ENCODE results near the gene CTNNA3. TPM values are rescaled to one million over a fixed set of nuclear protein-coding genes. Genes with fewer than 3 reads are reported as not detected.

Gene CTNNA3
- total RNA-seq, 1 donor from 2014 or later: not detected

GRCh38 chr10:66780796-66781195 lies 915.2 kb downstream of the CTNNA3 start:
- intact Hi-C loops (cut with micrococcal nuclease): no loop called here

GRCh38 chr10:66778351-66778750 lies 917.6 kb downstream of the CTNNA3 start:
- intact Hi-C loops (cut with micrococcal nuclease): no loop called here

GRCh38 chr10:66777665-66778064 lies 918.3 kb downstream of the CTNNA3 start:
- intact Hi-C loops (cut with micrococcal nuclease): no loop called here

GRCh38 chr10:66773472-66773817 lies 922.5 kb downstream of the CTNNA3 start:
- intact Hi-C loops (cut with micrococcal nuclease): no loop called here

- intact Hi-C loops (cut with micrococcal nuclease): no loop called here
Measured at GRCh38 chr10:66772548-66773471, 923.2 kb downstream of the CTNNA3 start.

- intact Hi-C loops (cut with micrococcal nuclease): no loop called here
Measured at GRCh38 chr10:66767707-66768106, 928.3 kb downstream of the CTNNA3 start.

GRCh38 chr10:66762218-66762729 lies 933.7 kb downstream of the CTNNA3 start:
- intact Hi-C loops (cut with micrococcal nuclease): no loop called here

GRCh38 chr10:66760941-66761340 lies 935.1 kb downstream of the CTNNA3 start:
- intact Hi-C loops (cut with micrococcal nuclease): no loop called here

- intact Hi-C loops (cut with micrococcal nuclease): no loop called here
Measured at GRCh38 chr10:66755474-66755873, 940.5 kb downstream of the CTNNA3 start.

GRCh38 chr10:66752714-66753113 lies 943.3 kb downstream of the CTNNA3 start:
- intact Hi-C loops (cut with micrococcal nuclease): no loop called here

- intact Hi-C loops (cut with micrococcal nuclease): no loop called here
Measured at GRCh38 chr10:66748217-66748616, 947.8 kb downstream of the CTNNA3 start.

GRCh38 chr10:66747451-66747850 lies 948.5 kb downstream of the CTNNA3 start:
- intact Hi-C loops (cut with micrococcal nuclease): no loop called here

- intact Hi-C loops (cut with micrococcal nuclease): no loop called here
Measured at GRCh38 chr10:66746711-66747110, 949.3 kb downstream of the CTNNA3 start.

GRCh38 chr10:66746246-66746645 lies 949.7 kb downstream of the CTNNA3 start:
- intact Hi-C loops (cut with micrococcal nuclease): no loop called here

- intact Hi-C loops (cut with micrococcal nuclease): no loop called here
Measured at GRCh38 chr10:66744915-66745314, 951.1 kb downstream of the CTNNA3 start.

- intact Hi-C loops (cut with micrococcal nuclease): no loop called here
Measured at GRCh38 chr10:66737241-66737640, 958.8 kb downstream of the CTNNA3 start.

GRCh38 chr10:66723608-66724400 lies 972.2 kb downstream of the CTNNA3 start:
- intact Hi-C loops (cut with micrococcal nuclease): no loop called here

- intact Hi-C loops (cut with micrococcal nuclease): no loop called here
Measured at GRCh38 chr10:66719483-66719882, 976.5 kb downstream of the CTNNA3 start.

GRCh38 chr10:66717231-66717981 lies 978.6 kb downstream of the CTNNA3 start:
- intact Hi-C loops (cut with micrococcal nuclease): no loop called here

- intact Hi-C loops (cut with micrococcal nuclease): no loop called here
Measured at GRCh38 chr10:66714741-66715140, 981.3 kb downstream of the CTNNA3 start.

GRCh38 chr10:66713387-66713786 lies 982.6 kb downstream of the CTNNA3 start:
- intact Hi-C loops (cut with micrococcal nuclease): no loop called here
